Measurements from ENCODE around the gene PER3. TPM values are rescaled to one million over a fixed set of nuclear protein-coding genes. Genes with fewer than 3 reads are reported as not detected.

Gene PER3
- total and polyA plus RNA-seq, 2 donors from 2014 or later, result 5.1 to 23.8 TPM

DNA sequence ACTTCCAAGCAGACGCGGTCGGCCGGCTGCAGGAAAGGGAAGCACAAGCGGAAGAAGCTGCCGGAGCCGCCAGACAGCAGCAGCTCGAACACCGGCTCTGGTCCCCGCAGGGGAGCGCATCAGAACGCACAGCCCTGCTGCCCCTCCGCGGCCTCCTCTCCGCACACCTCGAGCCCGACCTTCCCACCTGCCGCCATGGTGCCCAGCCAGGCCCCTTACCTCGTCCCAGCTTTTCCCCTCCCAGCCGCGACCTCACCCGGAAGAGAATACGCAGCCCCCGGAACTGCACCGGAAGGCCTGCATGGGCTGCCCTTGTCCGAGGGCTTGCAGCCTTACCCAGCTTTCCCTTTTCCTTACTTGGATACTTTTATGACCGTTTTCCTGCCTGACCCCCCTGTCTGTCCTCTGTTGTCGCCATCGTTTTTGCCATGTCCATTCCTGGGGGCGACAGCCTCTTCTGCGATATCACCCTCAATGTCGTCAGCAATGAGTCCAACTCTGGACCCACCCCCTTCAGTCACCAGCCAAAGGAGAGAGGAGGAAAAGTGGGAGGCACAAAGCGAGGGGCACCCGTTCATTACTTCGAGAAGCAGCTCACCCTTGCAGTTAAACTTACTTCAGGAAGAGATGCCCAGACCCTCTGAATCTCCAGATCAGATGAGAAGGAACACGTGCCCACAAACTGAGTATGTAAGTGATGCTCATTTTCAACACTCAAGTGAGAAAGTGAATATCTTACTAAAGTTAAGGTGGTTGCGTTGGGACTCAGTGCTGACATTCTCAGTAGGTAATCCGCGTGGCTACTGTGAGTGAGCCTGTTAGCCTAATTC, 43.2 kb downstream of the PER3 start:
- Histone ChIP-seq H3K27ac (ENCODE audit: low read depth in 2 of 2, low read length in 2 of 2) (no peak overlapping the region), H3K9ac (ENCODE audit: low read length in 3 of 3) (no peak overlapping the region), H3K36me3 (ENCODE audit: control insufficient read depth in 2 of 3, insufficient read depth in 3 of 3, low read length in 3 of 3) (peaks cover 4 to 46% (median 34%) of the 10 kb centered on the region in 3 donors), H3K4me3 (ENCODE audit: low read length in 3 of 3) (no peak overlapping the region), H3K4me1 (ENCODE audit: control insufficient read depth in 2 of 3, insufficient read depth in 2 of 3, low read depth in 1 of 3, low read length in 3 of 3) (no peaks in the 10 kb centered on the region), H3K9me3 (ENCODE audit: control insufficient read depth in 2 of 3, insufficient read depth in 1 of 3, low read length in 3 of 3) (no peaks in the 10 kb centered on the region), H3K27me3 (ENCODE audit: control insufficient read depth, insufficient read depth, low read length) (no peaks in the 10 kb centered on the region)
- DNase-seq (peak in 2 of 5 donors; percentile 13 to 71), FAIRE-seq (no peak)
- intact Hi-C loops (cut with DNase I), result no loop called here
- TF ChIP-seq, protein P1, sequence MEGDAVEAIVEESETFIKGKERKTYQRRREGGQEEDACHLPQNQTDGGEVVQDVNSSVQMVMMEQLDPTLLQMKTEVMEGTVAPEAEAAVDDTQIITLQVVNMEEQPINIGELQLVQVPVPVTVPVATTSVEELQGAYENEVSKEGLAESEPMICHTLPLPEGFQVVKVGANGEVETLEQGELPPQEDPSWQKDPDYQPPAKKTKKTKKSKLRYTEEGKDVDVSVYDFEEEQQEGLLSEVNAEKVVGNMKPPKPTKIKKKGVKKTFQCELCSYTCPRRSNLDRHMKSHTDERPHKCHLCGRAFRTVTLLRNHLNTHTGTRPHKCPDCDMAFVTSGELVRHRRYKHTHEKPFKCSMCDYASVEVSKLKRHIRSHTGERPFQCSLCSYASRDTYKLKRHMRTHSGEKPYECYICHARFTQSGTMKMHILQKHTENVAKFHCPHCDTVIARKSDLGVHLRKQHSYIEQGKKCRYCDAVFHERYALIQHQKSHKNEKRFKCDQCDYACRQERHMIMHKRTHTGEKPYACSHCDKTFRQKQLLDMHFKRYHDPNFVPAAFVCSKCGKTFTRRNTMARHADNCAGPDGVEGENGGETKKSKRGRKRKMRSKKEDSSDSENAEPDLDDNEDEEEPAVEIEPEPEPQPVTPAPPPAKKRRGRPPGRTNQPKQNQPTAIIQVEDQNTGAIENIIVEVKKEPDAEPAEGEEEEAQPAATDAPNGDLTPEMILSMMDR (IDR thresholded peaks at IDR 0.05; ENCODE audit: borderline replicate concordance, extremely low read depth, insufficient read depth), result no peak

DNA sequence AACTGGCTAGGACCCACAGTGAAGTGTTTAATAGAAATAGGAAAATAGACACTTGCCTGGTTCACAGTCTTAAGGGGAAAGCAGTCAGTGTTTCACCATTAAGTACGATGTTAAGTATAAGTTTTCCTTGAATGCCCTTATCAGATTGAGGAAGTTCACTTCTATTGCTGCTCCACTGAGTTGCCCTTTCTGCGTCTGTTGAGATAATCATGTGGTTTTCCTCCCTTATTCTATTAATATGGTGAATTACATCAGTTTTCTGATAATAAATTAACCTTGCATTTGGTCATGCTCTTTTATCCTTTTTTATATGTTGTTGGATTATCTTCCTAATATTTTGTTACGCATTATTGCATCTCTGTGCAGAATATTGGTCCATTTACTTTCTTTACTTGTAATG, 47.4 kb downstream of the PER3 start:
- TF ChIP-seq, protein P1 (IDR thresholded peaks at IDR 0.05; ENCODE audit: borderline replicate concordance, extremely low read depth, insufficient read depth), result no peak
- no peak overlapping the region for H3K9ac ChIP-seq (ENCODE audit: low read length in 3 of 3)
- DNase-seq (no peak), FAIRE-seq (no peak)
- no peaks in the 10 kb centered on the region for H3K27me3 ChIP-seq (ENCODE audit: control insufficient read depth, insufficient read depth, low read length)
- H3K9me3 ChIP-seq (ENCODE audit: control insufficient read depth in 2 of 3, insufficient read depth in 1 of 3, low read length in 3 of 3), result no peaks in the 10 kb centered on the region
- no peaks in the 10 kb centered on the region for H3K4me1 ChIP-seq (ENCODE audit: control insufficient read depth in 2 of 3, insufficient read depth in 2 of 3, low read depth in 1 of 3, low read length in 3 of 3)
- intact Hi-C loops (cut with DNase I), result no loop called here
- peaks cover 4 to 49% (median 33%) of the 10 kb centered on the region in 3 donors for H3K36me3 ChIP-seq (ENCODE audit: control insufficient read depth in 2 of 3, insufficient read depth in 3 of 3, low read length in 3 of 3)
- no peak overlapping the region for H3K4me3 ChIP-seq (ENCODE audit: low read length in 3 of 3)
- H3K27ac ChIP-seq (ENCODE audit: low read depth in 2 of 2, low read length in 2 of 2), result no peak overlapping the region

DNA sequence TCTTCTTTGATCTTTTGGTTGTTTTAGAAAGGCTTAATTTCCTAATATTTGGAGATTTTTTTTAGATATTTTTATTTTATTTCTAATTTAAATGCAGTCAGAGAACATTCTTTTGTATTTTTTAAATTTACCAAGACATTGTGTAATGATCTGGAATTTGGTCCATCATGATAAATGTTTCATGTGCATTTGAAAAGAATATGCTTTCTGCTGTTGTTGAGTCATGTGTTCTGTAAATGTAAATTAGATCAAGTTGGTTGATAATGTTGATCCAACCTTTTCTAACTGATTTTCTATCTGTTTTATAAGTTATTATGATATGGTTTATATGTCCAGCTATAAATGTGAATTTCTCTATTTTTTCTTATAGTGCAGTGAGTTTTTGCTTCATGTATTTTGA, 48.9 kb downstream of the PER3 start:
- TF ChIP-seq, protein P1 (IDR thresholded peaks at IDR 0.05; ENCODE audit: borderline replicate concordance, extremely low read depth, insufficient read depth), result no peak
- H3K9ac ChIP-seq (ENCODE audit: low read length in 3 of 3), result no peak overlapping the region
- intact Hi-C loops (cut with DNase I), result no loop called here
- no peak overlapping the region for H3K27ac ChIP-seq (ENCODE audit: low read depth in 2 of 2, low read length in 2 of 2)
- no peak for DNase-seq
- H3K36me3 ChIP-seq (ENCODE audit: control insufficient read depth in 2 of 3, insufficient read depth in 3 of 3, low read length in 3 of 3), result peaks cover 2 to 50% (median 36%) of the 10 kb centered on the region in 3 donors
- H3K4me3 ChIP-seq (ENCODE audit: low read length in 3 of 3), result no peak overlapping the region
- no peaks in the 10 kb centered on the region for H3K27me3 ChIP-seq (ENCODE audit: control insufficient read depth, insufficient read depth, low read length)
- no peaks in the 10 kb centered on the region for H3K9me3 ChIP-seq (ENCODE audit: control insufficient read depth in 2 of 3, insufficient read depth in 1 of 3, low read length in 3 of 3)
- FAIRE-seq, result peak; percentile 17
- H3K4me1 ChIP-seq (ENCODE audit: control insufficient read depth in 2 of 3, insufficient read depth in 2 of 3, low read depth in 1 of 3, low read length in 3 of 3), result no peaks in the 10 kb centered on the region
